Measurements from ENCODE around the gene RAPGEF4. TPM values are rescaled to one million over a fixed set of nuclear protein-coding genes. Genes with fewer than 3 reads are reported as not detected.

RAPGEF4 gene
- total RNA-seq, 1 experiment from 2014 or later: not detected

DNA sequence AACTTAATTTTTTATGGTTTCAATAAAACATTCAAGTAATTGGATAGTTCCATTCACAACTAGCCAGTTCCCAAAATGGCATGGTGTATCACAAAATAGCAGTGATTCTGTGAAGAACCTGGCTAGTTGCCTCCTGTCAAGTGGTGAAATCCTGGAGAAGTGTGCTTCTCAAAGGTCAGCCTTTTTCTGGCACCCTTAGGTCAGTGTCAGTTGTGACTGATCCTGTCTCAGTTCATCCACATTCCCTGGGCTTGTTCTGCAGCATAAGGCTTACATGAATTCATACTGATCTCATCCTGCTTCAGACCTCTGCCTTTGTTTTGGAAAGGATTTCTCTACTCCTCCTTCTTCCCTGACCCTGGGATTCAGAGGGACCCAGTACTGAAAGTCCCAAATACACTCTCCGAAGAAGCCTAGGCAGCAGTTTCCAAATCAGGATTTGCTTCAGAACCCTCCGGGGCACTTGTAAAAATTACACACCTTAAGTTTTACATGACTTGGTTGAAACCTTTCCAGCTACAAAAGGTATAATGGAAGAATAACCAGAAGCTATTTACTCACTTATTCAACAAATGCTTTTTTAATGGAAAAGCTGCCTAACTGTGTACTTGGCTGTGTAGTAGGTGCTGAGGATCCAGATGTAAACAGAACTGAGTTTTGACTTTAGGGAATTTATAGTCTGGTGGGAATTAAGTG is 351.0 kb downstream of the RAPGEF4 start:
- H3K27ac Mint-ChIP-seq (ENCODE audit: low read depth, unreplicated experiment): peak overlapping the region; percentile 62
- peaks cover 27% of the 10 kb centered on the region for H3K4me1 Mint-ChIP-seq (ENCODE audit: insufficient read depth, unreplicated experiment)
- no peaks in the 10 kb centered on the region for H3K27me3 Mint-ChIP-seq (ENCODE audit: insufficient read depth, unreplicated experiment)
- no peak overlapping the region for H3K4me3 Mint-ChIP-seq (ENCODE audit: unreplicated experiment)
- peaks cover 18% of the 10 kb centered on the region for H3K36me3 Mint-ChIP-seq (ENCODE audit: insufficient read depth, unreplicated experiment)
- intact Hi-C loops (cut with micrococcal nuclease): no loop called here
- DNase-seq (ENCODE audit: unreplicated experiment): peak; percentile 53
- ChIA-PET POLR2A (interaction anchor here (0.6 to 3.1 kb wide), 13 partner anchors 8 to 127 kb away, joined by 3 to 20 read pairs (median 5); partner anchors contain the start of gene MAP3K20), CTCF (interaction anchor here (0.6 to 1.3 kb wide), 7 partner anchors 11 to 130 kb away, joined by 3 read pairs; partner anchors contain the start of gene MAP3K20)
- TF ChIP-seq, protein P1, sequence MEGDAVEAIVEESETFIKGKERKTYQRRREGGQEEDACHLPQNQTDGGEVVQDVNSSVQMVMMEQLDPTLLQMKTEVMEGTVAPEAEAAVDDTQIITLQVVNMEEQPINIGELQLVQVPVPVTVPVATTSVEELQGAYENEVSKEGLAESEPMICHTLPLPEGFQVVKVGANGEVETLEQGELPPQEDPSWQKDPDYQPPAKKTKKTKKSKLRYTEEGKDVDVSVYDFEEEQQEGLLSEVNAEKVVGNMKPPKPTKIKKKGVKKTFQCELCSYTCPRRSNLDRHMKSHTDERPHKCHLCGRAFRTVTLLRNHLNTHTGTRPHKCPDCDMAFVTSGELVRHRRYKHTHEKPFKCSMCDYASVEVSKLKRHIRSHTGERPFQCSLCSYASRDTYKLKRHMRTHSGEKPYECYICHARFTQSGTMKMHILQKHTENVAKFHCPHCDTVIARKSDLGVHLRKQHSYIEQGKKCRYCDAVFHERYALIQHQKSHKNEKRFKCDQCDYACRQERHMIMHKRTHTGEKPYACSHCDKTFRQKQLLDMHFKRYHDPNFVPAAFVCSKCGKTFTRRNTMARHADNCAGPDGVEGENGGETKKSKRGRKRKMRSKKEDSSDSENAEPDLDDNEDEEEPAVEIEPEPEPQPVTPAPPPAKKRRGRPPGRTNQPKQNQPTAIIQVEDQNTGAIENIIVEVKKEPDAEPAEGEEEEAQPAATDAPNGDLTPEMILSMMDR (IDR thresholded peaks at IDR 0.05; ENCODE audit: unreplicated experiment): no peak
- BruUV-seq (replicated peaks): no TSS peak
- no peaks in the 10 kb centered on the region for H3K9me3 Mint-ChIP-seq (ENCODE audit: unreplicated experiment)

DNA sequence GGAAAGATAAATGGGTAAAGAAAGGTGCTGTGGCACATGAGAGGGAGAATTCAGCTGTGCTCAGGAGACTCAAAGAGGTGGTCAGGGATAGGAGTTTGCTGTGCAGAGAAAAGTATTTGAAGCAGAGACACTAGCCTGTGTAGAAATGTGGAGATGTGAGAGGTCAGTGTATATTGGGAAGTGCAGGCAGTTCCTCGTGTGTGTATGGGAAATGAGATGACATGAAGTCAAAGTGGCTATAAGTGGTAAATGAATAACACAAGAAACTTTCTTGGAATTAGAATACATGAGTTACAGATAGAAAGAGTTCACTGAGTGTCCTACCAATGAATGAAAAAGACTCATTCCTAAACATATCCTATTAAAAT is 351.6 kb downstream of the RAPGEF4 start:
- ChIA-PET CTCF (interaction anchor here (0.6 to 1.3 kb wide), 5 partner anchors 31 to 130 kb away, joined by 3 read pairs; no protein-coding TSS in a partner anchor), POLR2A (interaction anchor here (0.8 to 3.1 kb wide), 12 partner anchors 8 to 127 kb away, joined by 4 to 20 read pairs (median 6); partner anchors contain the start of gene MAP3K20)
- DNase-seq (ENCODE audit: unreplicated experiment): no peak
- Mint-ChIP-seq H3K9me3 (ENCODE audit: unreplicated experiment) (no peaks in the 10 kb centered on the region), H3K4me3 (ENCODE audit: unreplicated experiment) (no peak overlapping the region), H3K27ac (ENCODE audit: low read depth, unreplicated experiment) (peak overlapping the region; percentile 62), H3K27me3 (ENCODE audit: insufficient read depth, unreplicated experiment) (no peaks in the 10 kb centered on the region), H3K36me3 (ENCODE audit: insufficient read depth, unreplicated experiment) (peaks cover 16% of the 10 kb centered on the region), H3K4me1 (ENCODE audit: insufficient read depth, unreplicated experiment) (peaks cover 25% of the 10 kb centered on the region)
- BruUV-seq (replicated peaks): no TSS peak
- intact Hi-C loops (cut with micrococcal nuclease): no loop called here
- TF ChIP-seq, protein P1 (IDR thresholded peaks at IDR 0.05; ENCODE audit: unreplicated experiment): no peak

GRCh38 chr2:173087793-173088496 is 352.3 kb downstream of the RAPGEF4 start:
- H3K27ac Mint-ChIP-seq (ENCODE audit: low read depth, unreplicated experiment): peak overlapping the region; percentile 62

More at GRCh38 chr2:173087793-173088496, 352.3 kb downstream of the RAPGEF4 start:
- TF ChIP-seq, protein P1 (IDR thresholded peaks at IDR 0.05; ENCODE audit: unreplicated experiment): no peak
- ChIA-PET POLR2A (interaction anchor here (0.6 to 3.1 kb wide), 9 partner anchors 10 to 122 kb away, joined by 3 to 20 read pairs (median 6); no protein-coding TSS in a partner anchor), CTCF (interaction anchor here (1.2 to 1.3 kb wide), 2 partner anchors 122 to 129 kb away, joined by 3 read pairs; no protein-coding TSS in a partner anchor)
- no TSS peak for BruUV-seq (replicated peaks)
- Mint-ChIP-seq H3K4me1 (ENCODE audit: insufficient read depth, unreplicated experiment) (peaks cover 18% of the 10 kb centered on the region), H3K9me3 (ENCODE audit: unreplicated experiment) (no peaks in the 10 kb centered on the region), H3K4me3 (ENCODE audit: unreplicated experiment) (no peak overlapping the region), H3K36me3 (ENCODE audit: insufficient read depth, unreplicated experiment) (peaks cover 16% of the 10 kb centered on the region), H3K27me3 (ENCODE audit: insufficient read depth, unreplicated experiment) (no peaks in the 10 kb centered on the region)
- intact Hi-C loops (cut with micrococcal nuclease): no loop called here
- DNase-seq (ENCODE audit: unreplicated experiment): no peak

Measured in MCF 10A (cell line).